ENCODE results near the gene APOLD1. TPM values are rescaled to one million over a fixed set of nuclear protein-coding genes. Genes with fewer than 3 reads are reported as not detected.

APOLD1 gene
- polyA plus RNA-seq, 1 donor from 2014 or later = 1.1 TPM

DNA sequence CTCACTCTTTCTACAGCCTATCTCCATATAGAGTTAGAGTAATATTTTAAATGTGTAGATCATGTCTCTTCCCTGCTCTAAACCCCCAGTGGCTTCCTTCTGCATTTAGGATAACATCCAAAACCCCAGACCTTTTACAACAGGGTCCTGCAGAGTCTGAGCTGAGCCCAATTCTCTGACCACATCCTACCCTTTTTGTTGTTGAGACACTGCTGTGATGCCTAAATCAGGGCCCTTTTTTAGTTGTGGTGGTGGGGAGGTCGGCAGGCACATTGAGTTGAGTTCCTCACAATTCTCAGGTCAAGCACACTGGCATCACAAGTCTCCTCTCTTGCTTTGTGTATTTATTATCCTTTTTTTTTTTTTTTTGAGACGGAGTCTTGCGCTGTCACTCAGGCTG, 25.9 kb downstream of the APOLD1 start:
- no peak overlapping the region for H2AFZ ChIP-seq (ENCODE audit: low read depth, low read length)
- no peak overlapping the region for H3K9ac ChIP-seq (ENCODE audit: low read length)
- no peaks in the 10 kb centered on the region for H3F3A ChIP-seq (ENCODE audit: insufficient read depth, low read length, poor library complexity, severe bottlenecking)
- H3K9me2 ChIP-seq (ENCODE audit: insufficient read depth, low read length) = no peaks in the 10 kb centered on the region
- H3K79me2 ChIP-seq (replicated peaks; ENCODE audit: insufficient read depth, low read length) = peaks cover 23% of the 10 kb centered on the region
- H3K27ac ChIP-seq (ENCODE audit: low read length) = no peak overlapping the region
- H3K4me2 ChIP-seq (ENCODE audit: low read length) = no peak overlapping the region
- no peak for TF ChIP-seq TAF1 (IDR thresholded peaks at IDR 0.05; ENCODE audit: low read depth)
- TF ChIP-seq SMC3 (conservative IDR thresholded peaks at IDR 0.05; ENCODE audit: poor library complexity) = no peak
- no peak for TF ChIP-seq EP300 (conservative IDR thresholded peaks at IDR 0.05; ENCODE audit: poor library complexity, severe bottlenecking)
- TF ChIP-seq, protein P1, sequence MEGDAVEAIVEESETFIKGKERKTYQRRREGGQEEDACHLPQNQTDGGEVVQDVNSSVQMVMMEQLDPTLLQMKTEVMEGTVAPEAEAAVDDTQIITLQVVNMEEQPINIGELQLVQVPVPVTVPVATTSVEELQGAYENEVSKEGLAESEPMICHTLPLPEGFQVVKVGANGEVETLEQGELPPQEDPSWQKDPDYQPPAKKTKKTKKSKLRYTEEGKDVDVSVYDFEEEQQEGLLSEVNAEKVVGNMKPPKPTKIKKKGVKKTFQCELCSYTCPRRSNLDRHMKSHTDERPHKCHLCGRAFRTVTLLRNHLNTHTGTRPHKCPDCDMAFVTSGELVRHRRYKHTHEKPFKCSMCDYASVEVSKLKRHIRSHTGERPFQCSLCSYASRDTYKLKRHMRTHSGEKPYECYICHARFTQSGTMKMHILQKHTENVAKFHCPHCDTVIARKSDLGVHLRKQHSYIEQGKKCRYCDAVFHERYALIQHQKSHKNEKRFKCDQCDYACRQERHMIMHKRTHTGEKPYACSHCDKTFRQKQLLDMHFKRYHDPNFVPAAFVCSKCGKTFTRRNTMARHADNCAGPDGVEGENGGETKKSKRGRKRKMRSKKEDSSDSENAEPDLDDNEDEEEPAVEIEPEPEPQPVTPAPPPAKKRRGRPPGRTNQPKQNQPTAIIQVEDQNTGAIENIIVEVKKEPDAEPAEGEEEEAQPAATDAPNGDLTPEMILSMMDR (IDR thresholded peaks at IDR 0.05; ENCODE audit: poor library complexity, severe bottlenecking) = no peak
- TF ChIP-seq EZH2 (IDR thresholded peaks at IDR 0.05; ENCODE audit: borderline replicate concordance, insufficient read depth, low read length, poor library complexity, severe bottlenecking) = no peak
- no peak for TF ChIP-seq RAD21 (conservative IDR thresholded peaks at IDR 0.05)
- no peaks in the 10 kb centered on the region for H3K27me3 ChIP-seq (ENCODE audit: insufficient read depth, low read depth, low read length)
- H3K36me3 ChIP-seq (ENCODE audit: insufficient read depth, low read length) = no peaks in the 10 kb centered on the region
- H3K4me3 ChIP-seq (ENCODE audit: low read length) = no peak overlapping the region
- no peaks in the 10 kb centered on the region for H3K9me3 ChIP-seq (ENCODE audit: low read length)
- no peaks in the 10 kb centered on the region for H4K20me1 ChIP-seq (ENCODE audit: insufficient read depth)

DNA sequence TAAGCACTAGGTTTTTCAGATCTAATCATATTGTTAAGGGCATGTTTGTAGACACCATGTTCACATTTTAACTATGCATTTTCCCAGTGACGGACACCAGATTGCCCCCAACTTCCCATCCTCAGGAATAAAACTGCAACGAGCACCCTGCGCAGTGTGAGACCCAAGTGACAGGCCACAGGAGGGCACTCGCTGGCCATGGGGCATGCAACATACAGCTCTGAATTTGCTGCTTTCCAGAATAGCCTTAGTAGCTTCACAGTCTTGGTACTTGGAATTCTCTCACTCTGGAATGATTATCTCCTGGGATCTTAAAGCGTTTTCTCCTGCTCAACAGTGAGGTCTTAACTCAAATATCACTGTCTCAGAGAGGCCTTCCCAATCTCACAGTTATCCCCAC, 26.7 kb downstream of the APOLD1 start:
- TF ChIP-seq EP300 (conservative IDR thresholded peaks at IDR 0.05; ENCODE audit: poor library complexity, severe bottlenecking) = no peak
- TF ChIP-seq TAF1 (IDR thresholded peaks at IDR 0.05; ENCODE audit: low read depth) = no peak
- TF ChIP-seq MXI1 (conservative IDR thresholded peaks at IDR 0.05; ENCODE audit: poor library complexity, severe bottlenecking) = no peak
- TF ChIP-seq EZH2 (IDR thresholded peaks at IDR 0.05; ENCODE audit: borderline replicate concordance, insufficient read depth, low read length, poor library complexity, severe bottlenecking) = no peak
- TF ChIP-seq, protein P1 (IDR thresholded peaks at IDR 0.05; ENCODE audit: poor library complexity, severe bottlenecking) = no peak
- no peak for TF ChIP-seq SMC3 (conservative IDR thresholded peaks at IDR 0.05; ENCODE audit: poor library complexity)
- TF ChIP-seq RAD21 (conservative IDR thresholded peaks at IDR 0.05) = no peak
- TF ChIP-seq POLR2AphosphoS5 (IDR thresholded peaks at IDR 0.05) = no peak
- TF ChIP-seq, protein P2, sequence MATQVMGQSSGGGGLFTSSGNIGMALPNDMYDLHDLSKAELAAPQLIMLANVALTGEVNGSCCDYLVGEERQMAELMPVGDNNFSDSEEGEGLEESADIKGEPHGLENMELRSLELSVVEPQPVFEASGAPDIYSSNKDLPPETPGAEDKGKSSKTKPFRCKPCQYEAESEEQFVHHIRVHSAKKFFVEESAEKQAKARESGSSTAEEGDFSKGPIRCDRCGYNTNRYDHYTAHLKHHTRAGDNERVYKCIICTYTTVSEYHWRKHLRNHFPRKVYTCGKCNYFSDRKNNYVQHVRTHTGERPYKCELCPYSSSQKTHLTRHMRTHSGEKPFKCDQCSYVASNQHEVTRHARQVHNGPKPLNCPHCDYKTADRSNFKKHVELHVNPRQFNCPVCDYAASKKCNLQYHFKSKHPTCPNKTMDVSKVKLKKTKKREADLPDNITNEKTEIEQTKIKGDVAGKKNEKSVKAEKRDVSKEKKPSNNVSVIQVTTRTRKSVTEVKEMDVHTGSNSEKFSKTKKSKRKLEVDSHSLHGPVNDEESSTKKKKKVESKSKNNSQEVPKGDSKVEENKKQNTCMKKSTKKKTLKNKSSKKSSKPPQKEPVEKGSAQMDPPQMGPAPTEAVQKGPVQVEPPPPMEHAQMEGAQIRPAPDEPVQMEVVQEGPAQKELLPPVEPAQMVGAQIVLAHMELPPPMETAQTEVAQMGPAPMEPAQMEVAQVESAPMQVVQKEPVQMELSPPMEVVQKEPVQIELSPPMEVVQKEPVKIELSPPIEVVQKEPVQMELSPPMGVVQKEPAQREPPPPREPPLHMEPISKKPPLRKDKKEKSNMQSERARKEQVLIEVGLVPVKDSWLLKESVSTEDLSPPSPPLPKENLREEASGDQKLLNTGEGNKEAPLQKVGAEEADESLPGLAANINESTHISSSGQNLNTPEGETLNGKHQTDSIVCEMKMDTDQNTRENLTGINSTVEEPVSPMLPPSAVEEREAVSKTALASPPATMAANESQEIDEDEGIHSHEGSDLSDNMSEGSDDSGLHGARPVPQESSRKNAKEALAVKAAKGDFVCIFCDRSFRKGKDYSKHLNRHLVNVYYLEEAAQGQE (IDR thresholded peaks at IDR 0.05; ENCODE audit: borderline replicate concordance) = no peak
- H3K9me3 ChIP-seq (ENCODE audit: low read length) = no peaks in the 10 kb centered on the region
- no peaks in the 10 kb centered on the region for H3K36me3 ChIP-seq (ENCODE audit: insufficient read depth, low read length)
- H3K4me2 ChIP-seq (ENCODE audit: low read length) = no peak overlapping the region
- H3K9me2 ChIP-seq (ENCODE audit: insufficient read depth, low read length) = no peaks in the 10 kb centered on the region
- H3F3A ChIP-seq (ENCODE audit: insufficient read depth, low read length, poor library complexity, severe bottlenecking) = no peaks in the 10 kb centered on the region
- H3K4me3 ChIP-seq (ENCODE audit: low read length) = no peak overlapping the region
- H3K9ac ChIP-seq (ENCODE audit: low read length) = no peak overlapping the region
- H2AFZ ChIP-seq (ENCODE audit: low read depth, low read length) = no peak overlapping the region
- H4K20me1 ChIP-seq (ENCODE audit: insufficient read depth) = no peaks in the 10 kb centered on the region
- H3K27me3 ChIP-seq (ENCODE audit: insufficient read depth, low read depth, low read length) = no peaks in the 10 kb centered on the region
- no peak overlapping the region for H3K27ac ChIP-seq (ENCODE audit: low read length)
- H3K79me2 ChIP-seq (replicated peaks; ENCODE audit: insufficient read depth, low read length) = peaks cover 25% of the 10 kb centered on the region

All from neural cell (in vitro differentiated cells).